Suppressor macrophage treated with lipopolysaccharide for 4 hours (primary cell): ENCODE results near the gene FAM78B.

Experiments
- DNase-seq: peaks from one replicate; pipeline ENCODE4 v3.0.0-alpha.2; 2020

Gene FAM78B

DNA sequence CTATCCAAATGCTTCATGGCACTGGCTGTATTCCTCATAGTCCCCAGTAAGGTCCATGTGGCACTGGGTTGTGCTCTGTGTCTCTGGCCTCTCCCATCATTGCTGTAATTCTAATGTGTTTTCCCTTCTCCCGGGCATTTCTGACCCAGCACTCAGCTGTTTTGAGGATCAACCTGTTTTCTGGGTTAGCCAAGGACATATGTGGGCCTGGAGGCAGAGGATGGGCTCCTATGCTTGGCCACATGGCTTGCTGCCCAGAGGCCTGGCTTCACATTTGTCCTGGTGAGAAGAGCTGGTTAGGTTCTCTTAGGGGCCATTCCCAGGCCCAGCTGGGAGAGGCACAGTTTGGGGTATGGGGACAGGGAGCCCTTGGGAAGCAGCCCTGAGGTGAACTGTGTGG is 103.1 kb downstream of the FAM78B start:
- no peak for DNase-seq

DNA sequence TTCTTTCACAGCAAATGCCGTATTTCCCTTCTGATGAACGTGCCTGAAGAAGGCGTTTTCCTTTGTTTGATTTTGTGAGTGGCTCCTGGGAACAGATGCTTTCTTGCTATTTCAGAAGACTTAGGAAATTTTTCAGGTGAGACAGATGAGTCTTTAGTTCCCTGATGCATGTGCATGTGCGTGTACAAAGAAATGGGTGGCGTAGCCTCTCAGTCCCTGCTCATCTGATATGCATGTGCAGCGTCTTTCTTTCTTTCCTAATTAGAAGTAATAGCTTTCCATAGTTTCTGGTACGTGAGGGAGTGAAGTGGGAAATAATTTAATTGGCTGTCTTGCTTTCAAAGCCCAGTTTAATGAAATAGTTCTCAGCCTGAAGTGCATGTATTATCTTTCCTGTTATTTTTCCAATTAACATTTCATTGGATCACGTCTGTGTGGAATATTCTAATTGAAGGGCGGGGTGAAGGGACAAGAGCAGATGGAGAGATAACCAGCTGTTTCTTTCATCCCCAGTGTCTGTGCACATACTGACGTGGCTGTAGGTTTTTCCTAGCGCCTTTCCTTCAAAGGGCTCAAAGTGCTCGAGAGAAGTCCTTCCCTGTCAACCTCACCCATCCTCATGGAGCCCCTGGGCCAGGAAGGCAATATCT is 104.3 kb downstream of the FAM78B start:
- DNase-seq = no peak

DNA sequence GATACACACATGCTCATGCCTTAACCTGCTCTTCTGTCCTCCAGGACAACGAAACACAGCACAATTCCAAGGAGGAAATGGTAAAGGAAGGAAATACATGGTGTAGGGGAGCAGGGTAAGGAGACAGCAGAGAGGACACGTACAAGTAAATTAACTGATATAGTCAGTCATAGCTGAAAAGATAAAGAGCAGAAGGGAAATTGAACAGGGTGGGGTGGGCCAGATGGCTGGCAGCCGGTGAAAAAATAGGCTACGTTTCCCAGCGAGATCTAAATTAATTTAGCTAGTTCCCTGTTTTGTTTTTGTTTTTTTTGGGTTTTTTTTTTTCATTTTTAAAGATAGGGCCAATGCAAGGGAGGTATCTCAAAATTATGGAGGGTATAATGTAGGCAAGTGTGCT is 109.2 kb downstream of the FAM78B start:
- DNase-seq = no peak

DNA sequence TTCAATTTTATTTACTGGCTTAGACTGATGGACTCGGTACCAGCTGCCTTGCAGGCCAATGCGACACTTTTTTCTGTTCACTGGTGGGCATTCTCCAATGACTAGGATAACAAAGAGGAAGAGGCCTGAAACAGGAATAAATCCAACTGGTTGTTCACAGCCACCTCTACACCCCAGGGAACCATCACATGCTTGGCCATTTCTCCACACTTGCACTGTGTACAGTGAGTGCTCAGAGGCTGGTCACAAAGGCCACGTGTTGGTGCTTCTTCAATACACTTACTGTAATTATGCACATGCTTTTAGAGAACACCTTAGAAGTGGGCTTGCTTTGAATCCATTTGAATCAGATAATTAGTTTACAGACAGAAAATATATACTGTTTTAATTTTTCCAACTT is 113.4 kb downstream of the FAM78B start:
- DNase-seq = no peak

DNA sequence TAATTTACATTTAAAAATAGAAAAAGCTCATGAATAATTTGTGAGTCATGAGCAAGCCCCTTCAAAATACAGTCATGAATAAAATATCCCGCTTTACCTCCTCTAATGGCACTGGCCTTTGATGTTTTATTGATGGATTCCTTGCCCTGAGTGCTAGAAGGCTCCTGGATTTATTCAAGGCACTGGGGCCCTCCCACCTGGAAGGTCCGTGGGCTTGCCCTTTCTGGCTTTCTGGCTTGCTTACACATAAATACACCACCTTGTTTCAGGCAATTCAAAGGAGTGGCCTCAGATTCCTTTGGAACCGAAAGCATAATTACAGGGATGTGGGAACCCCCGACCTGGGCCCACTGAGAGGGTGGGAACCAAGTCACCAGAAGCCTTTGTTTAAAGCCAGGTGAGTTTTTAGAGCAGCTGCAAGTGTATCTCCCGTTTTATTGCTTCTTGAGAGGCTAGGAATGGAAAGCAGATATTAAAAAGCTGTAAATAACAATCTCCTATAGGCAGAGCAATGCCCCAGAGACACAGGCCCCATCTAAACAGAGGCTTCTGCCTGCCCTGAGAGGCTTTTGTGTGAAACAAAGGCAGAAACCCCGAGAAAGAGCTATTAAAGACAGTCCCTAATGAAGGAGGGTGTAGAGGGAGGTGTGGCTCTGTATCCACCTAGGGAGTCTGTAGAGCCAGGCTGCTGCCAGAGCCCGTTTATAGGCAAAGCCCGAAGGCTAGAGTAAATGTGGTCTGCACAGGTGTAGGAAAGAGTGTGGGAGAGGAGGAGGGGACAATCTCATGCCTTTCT is 126.4 kb downstream of the FAM78B start:
- no peak for DNase-seq

DNA sequence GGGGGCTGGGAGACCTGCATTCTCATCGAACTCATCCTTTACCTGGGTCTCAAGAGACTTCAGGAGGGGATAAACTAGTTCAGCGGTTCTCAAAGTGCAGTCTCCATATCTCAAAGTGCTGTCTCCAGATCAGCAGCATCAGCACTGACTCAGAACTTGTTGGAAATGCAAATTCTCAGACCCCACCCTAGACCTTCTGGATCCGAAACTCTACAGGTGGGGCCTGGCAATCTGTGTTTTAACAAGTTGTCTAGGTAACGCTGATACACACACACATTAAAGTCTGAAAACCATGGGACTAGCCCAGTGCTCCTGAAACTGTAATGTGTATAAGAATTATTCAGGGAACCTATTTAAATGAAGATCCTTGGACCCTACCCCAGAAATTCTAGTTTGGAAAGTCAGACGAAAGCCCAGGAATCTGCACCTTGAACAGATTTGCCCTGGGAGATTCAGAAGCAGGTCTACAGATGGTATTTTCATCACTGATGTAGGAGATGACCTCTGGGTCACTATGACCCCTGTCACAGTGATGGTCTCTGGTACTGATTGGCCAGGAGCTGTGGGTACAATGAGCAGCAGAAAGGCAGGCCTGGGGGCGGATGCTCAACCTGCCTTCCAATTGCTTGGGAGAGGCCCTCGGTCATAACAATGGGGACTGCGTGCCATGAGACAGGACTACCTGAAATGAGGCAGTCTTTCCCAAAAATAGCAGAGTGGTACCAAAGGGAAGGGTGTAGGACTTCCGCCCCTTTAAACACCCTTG is 127.2 kb downstream of the FAM78B start:
- no peak for DNase-seq

DNA sequence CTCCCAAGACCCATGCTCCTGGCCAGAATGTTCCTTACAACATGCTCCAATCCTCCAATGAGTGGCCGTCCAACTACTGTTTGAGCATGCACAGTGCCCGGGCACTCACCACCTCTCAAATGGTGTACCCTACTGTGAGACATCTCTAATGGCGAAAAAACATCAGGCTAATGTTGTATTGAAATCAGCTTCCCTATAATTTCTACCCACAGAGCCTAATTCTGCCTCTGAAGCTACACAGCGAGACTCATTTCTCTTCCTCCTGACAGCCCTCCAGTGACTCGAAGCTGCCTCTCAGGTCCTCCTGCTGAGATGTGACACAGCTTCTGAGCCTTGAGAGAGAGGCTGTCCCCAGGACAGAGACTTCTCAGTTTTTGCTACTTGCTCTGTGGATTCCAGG is 130.7 kb downstream of the FAM78B start:
- DNase-seq = no peak

DNA sequence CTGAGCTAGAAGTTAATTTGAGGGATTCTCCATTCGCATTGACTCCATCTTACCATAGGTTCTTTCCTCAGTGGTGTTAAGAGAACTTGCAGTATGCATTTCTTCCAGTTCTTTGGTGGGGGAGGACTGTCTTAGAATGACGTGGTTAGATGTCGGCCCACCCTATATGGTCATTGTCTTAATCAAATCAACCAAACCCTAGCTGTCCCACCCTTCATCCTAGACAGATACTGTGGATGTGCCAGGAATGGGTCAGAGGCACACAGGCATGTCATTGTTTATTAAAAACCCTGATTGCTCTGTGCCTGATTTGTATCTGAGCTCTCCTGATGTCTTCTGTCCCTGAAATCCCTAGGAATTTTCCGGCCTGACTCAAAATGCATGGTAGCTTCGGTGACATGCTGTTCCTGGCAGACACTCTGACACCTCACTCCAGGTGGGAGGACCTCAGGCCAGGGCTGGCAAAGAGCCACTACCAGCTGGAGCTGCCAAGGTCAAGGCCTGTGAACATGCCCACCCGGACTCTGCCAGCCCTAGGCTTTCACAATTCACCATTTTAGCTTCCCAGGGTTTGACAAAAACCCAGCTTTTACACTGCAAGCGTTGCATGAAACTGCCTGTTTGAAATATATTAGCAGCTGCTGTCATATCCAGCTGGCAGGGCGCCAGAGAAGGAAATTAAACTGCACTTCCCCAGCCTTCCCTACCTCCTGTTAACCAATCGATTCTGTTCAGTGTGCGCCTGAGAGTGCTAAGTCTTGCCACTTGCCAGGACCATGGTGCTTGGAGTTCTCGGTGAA is 134.0 kb downstream of the FAM78B start:
- no peak for DNase-seq

DNA sequence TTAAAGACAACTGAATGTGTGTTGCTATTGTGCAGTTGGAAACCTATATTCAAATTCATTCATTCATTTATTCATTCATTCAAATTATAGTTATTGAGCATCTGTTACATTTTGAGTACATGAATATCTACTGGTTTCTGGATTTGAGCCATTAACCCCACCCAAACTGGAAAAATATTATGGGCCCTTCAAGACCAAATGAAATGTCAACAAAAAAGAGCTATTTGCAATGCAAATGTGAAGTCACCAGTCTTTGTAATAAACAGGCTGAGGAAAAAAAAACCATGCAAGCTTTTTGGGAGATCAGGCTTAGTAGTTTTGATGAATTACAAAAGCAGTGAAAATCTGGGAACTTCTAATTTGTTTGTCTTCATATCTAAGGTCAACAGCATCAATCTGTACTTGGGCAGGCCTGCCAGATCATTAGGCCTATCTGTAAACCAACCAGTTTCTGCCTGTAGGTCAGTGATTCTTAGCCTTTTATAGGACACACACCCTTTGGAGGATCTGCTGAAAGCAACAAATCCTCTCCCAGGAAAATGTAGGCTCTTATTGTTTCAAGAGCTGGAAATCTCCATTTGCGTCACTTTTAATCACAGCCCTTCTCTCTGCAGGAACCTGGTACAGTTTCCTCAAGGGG is 134.7 kb downstream of the FAM78B start:
- DNase-seq = no peak

DNA sequence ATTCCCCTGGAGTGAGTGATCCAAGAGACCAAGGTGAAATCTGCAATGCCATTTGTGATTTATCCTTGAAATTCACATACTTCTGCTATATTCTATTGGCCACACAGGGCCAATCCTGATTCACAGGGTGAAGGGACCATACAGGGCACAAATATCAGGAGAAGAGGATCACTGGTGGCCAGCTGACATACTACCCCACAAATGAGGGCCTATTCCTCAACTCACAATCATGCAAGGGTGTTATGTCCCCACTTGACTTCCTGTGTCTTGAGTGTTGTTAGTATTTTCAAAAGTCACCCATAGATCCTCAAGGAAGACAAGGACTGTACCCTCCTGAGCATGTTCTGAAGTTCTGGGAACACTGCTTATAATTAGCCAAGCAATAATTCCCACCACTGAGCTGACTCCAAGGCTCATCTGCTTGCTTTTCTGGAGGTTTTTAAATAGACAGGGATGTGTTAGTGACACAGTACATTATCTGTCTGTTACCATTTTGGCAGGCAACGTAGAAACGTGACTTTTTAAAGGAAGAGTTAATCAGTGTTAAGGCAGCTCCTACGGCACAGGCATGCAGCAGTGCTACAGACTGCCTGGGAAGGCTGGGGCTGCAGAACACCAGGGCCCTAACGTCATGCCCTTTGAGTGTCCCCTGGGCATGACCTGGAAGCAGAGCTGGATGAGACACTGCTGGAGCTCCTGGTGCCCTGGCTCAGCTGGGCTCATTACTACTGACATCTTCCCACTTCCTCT is 137.4 kb downstream of the FAM78B start:
- DNase-seq = no peak

DNA sequence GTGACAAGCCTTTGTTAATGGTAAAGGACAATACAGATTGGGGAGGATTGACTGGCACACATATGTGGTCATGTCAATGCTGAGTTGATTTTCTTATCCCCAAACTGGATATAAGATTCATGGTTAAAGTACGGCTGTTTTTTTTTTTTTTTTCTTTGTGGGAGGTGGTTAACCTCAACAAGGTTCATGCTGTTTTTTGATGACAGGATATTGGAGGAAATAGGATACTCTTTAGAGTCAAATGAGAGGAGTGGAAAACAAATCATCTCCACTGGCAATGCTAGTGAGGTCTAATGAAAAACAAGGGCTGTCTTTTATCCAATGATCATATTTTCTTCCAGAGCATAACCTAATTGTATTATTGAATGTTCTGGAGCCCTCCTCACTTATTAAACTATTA is 140.2 kb downstream of the FAM78B start:
- DNase-seq = no peak

DNA sequence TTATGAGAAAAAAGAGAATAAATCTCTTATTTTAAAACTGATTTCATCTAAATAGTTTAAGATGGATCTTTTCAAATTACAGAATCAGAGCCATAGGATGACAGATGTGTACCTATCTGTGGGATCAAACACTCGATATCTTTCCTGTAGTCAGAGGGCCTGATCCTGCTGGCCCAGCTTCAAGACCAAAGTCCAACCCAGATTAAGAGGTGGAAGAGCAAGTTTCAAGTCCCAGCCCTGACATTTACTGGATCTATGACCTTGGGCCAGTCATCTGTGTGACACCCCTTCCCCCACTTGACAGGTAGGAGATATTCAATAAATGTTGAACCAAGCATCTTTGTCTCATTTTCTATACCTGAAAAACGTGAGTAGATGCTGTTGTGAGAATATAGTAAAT is 140.7 kb downstream of the FAM78B start:
- DNase-seq = no peak

DNA sequence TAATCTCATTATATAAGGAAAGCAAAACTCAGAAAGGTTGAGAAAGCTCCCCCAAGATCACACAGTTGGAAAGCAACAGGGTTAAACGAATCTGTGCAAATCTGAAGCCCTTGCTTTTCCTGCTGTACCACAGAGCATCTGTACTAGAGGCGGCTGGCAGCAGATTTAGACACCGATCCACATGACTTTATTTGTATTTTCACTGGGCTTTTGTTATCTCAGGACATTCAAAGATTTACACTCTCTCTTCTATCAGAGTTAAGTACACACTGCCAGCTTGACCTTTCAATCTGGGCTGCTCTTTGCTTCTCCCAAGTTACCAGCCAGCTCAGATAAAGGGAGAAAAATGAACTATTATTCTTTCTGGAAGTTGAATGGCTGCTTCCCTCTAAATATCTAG is 146.6 kb downstream of the FAM78B start:
- no peak for DNase-seq
